Thoracic aorta (tissue), 2 donors: ENCODE data around the gene CCDC8. TPM values are rescaled to one million over a fixed set of nuclear protein-coding genes. Genes with fewer than 3 reads are reported as not detected.

Source experiments
- ATAC-seq: fragments of 150-250 bp; one replicate; pipeline ENCODE4 v1.8.0; 2017; ENCODE audit warnings: low read depth; ENCODE audit not compliant: insufficient number of reproducible peaks, low FRiP score
- DNase-seq: peaks from one replicate; pipeline ENCODE4 v3.0.0-alpha.2; 2020; ENCODE audit warnings: low spot score
- H3K27ac ChIP-seq, 2 donors: fragments of 200-600 bp; sonication (generic); 1 replicate in 1 of 2; 2 replicates in 1 of 2; pipeline ENCODE4 v1.5.1; 2016; ENCODE audit warnings: mild to moderate bottlenecking in 2 of 2, moderate library complexity in 2 of 2
- H3K27me3 ChIP-seq: fragments of 200-600 bp; sonication (generic); replicated peaks from 2 replicates; pipeline ENCODE4 v1.6.0; 2016; ENCODE audit warnings: mild to moderate bottlenecking; ENCODE audit not compliant: insufficient read depth
- H3K36me3 ChIP-seq: fragments of 200-600 bp; sonication (generic); one replicate; pipeline ENCODE4 v1.5.1; 2016
- H3K4me1 ChIP-seq, 2 donors: fragments of 200-600 bp; sonication (generic); 1 replicate in 1 of 2; 2 replicates in 1 of 2; pipeline versions ENCODE4 v1.5.1 to v1.6.0; 2016; ENCODE audit warnings: low read depth in 2 of 2, mild to moderate bottlenecking in 1 of 2; ENCODE audit not compliant: control insufficient read depth in 1 of 2
- H3K4me3 ChIP-seq: fragments of 200-600 bp; sonication (generic); 2 replicates; pipeline ENCODE4 v1.5.1; 2016; ENCODE audit warnings: mild to moderate bottlenecking
- H3K9me3 ChIP-seq: fragments of 200-600 bp; sonication (generic); 2 replicates; pipeline ENCODE4 v1.5.1; 2016
- total RNA-seq, 2 donors: library from RNA; depleted of rRNA; stranded (reverse); fragments of >200 nt; gene quantifications; one replicate each; pipeline versions ENCODE4 v1.1.0 to v1.2.3, GENCODE V29; 2016
- TF ChIP-seq, protein P1 (sequence below): fragments of 200-600 bp; sonication (generic); IDR thresholded peaks from one replicate; pipeline ENCODE4 v1.5.1; 2019; ENCODE audit warnings: antibody characterized with exemption

Gene CCDC8
- total RNA-seq, 2 donors from 2014 or later: 22.6 to 23.0 TPM

DNA sequence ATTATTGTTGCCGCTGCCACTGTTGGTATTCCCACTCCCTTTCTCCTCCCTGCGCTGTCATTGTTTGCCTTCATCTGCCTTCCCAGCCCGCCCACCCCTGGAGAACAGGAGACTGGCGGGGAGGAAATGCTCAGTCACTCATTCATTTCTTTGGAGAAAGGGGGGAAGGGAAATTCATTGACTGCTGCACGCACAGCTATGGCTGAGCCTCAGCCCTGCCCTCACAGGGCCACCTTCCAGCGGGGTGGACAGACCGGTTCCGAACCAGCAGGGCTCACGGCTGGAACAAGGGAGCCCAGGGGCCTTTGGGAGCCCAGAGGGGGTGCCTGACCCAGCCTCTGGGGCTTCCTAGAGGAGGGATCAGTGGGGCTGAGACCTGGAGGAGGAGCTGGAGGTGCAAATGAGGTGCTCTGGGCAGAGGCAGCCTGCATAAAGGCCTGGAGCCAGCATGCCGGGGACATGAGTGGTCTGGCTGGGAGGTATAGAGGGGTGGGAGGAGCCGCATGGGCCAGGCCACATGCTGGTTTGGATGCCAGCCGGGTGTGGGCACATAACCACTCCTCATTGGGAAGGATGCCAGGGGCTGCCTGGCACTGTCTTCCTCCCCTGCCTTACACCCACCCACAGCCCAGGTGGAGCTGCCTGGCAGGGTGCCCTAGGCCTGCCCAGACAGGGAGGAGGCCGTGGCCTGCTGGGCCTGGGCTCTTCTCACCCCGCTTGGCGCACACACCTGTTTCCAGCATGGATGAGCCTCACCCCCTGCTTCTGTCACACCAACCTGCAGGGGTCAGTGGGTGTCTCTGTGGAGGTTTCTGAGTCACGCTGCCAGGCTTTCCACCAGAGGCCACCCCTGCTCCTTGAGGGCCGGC is 39.6 kb downstream of the CCDC8 start:
- TF ChIP-seq, protein P1, sequence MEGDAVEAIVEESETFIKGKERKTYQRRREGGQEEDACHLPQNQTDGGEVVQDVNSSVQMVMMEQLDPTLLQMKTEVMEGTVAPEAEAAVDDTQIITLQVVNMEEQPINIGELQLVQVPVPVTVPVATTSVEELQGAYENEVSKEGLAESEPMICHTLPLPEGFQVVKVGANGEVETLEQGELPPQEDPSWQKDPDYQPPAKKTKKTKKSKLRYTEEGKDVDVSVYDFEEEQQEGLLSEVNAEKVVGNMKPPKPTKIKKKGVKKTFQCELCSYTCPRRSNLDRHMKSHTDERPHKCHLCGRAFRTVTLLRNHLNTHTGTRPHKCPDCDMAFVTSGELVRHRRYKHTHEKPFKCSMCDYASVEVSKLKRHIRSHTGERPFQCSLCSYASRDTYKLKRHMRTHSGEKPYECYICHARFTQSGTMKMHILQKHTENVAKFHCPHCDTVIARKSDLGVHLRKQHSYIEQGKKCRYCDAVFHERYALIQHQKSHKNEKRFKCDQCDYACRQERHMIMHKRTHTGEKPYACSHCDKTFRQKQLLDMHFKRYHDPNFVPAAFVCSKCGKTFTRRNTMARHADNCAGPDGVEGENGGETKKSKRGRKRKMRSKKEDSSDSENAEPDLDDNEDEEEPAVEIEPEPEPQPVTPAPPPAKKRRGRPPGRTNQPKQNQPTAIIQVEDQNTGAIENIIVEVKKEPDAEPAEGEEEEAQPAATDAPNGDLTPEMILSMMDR: no peak
- DNase-seq (peak; percentile 57), ATAC-seq (peak; percentile 23)
- peak overlapping the region; percentile 37 for H3K4me3 ChIP-seq
- H3K9me3 ChIP-seq: no peaks in the 10 kb centered on the region
- peaks cover 15% of the 10 kb centered on the region for H3K36me3 ChIP-seq
- no peaks in the 10 kb centered on the region for H3K27me3 ChIP-seq
- peak overlapping the region; percentile 87 to 93 for H3K27ac ChIP-seq
- peaks cover 21 to 44% of the 10 kb centered on the region in 2 donors for H3K4me1 ChIP-seq

DNA sequence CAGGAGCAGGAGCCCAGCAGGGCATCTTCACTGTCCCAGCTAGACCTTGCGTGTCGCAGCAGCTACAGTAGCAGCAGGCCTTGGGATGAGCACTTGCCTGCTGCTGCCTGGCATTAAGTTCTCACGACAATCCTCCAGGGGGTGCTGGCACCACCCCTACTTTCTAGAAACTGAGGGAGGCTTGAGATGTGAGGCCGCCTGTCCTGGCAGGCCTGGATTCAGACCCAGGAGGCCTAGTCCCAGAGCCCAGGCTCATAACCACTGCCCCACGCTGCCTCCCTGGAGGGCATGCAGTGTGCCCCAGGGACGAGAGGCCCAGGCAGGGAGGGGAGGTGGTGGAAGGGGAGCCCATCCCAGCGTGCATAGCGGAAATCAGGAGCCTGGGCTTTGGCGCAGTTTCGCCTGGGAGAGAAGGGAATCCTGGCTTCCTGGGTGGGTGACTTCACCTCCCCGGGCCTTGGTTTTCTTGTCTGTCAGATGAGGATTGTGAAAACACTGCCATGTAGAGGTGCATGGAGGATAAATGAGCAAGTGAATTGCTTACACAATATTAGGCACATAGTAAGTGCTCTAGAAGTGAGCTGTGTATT is 40.4 kb downstream of the CCDC8 start:
- peak overlapping the region; percentile 87 to 93 for H3K27ac ChIP-seq
- no peaks in the 10 kb centered on the region for H3K27me3 ChIP-seq
- peak overlapping the region; percentile 37 for H3K4me3 ChIP-seq
- no peak for DNase-seq
- H3K36me3 ChIP-seq: peaks cover 15% of the 10 kb centered on the region
- H3K9me3 ChIP-seq: no peaks in the 10 kb centered on the region
- TF ChIP-seq, protein P1: peak; percentile 26
- no peak for ATAC-seq
- peaks cover 17 to 39% of the 10 kb centered on the region in 2 donors for H3K4me1 ChIP-seq

GRCh38 chr19:46371371-46371901 is 41.9 kb downstream of the CCDC8 start:
- Histone ChIP-seq H3K4me3 (no peak overlapping the region), H3K36me3 (peaks cover 8% of the 10 kb centered on the region), H3K9me3 (no peaks in the 10 kb centered on the region), H3K4me1 (peaks cover 15 to 31% of the 10 kb centered on the region in 2 donors), H3K27me3 (no peaks in the 10 kb centered on the region), H3K27ac (no peak overlapping the region)
- TF ChIP-seq, protein P1: no peak
- DNase-seq: no peak
- ATAC-seq: no peak

DNA sequence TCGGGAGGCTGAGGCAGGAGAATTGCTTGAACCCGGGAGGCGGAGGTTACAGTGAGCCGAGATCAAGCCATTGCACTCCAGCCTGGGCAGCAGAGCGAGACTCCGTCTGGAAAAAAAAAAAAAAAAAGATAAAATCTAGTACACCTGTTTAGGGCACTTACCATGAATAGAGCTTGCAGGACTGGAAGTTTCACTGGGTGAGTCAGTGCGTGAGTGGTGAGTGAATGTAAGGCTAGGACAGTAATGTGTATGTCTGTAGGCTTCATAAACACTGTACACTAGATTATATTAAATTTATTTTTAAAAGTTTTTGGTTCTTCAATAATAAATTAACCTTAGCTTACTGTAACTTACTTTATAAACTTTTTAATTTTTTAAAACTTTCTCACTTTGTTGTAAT is 43.5 kb downstream of the CCDC8 start:
- DNase-seq (no peak), ATAC-seq (no peak)
- H3K4me3 ChIP-seq: no peak overlapping the region
- H3K4me1 ChIP-seq: peaks cover 15 to 31% of the 10 kb centered on the region in 2 donors
- no peaks in the 10 kb centered on the region for H3K36me3 ChIP-seq
- no peak overlapping the region for H3K27ac ChIP-seq
- no peaks in the 10 kb centered on the region for H3K27me3 ChIP-seq
- H3K9me3 ChIP-seq: no peaks in the 10 kb centered on the region
- TF ChIP-seq, protein P1: no peak

- ATAC-seq (no peak), DNase-seq (no peak)
- Histone ChIP-seq H3K9me3 (no peaks in the 10 kb centered on the region), H3K27ac (no peak overlapping the region), H3K36me3 (peaks cover 10% of the 10 kb centered on the region), H3K4me3 (no peak overlapping the region), H3K4me1 (peaks cover 5 to 15% of the 10 kb centered on the region in 2 donors), H3K27me3 (no peaks in the 10 kb centered on the region)
- TF ChIP-seq, protein P1: no peak
Measured at GRCh38 chr19:46368116-46368515, 45.2 kb downstream of the CCDC8 start.
